Measurements from ENCODE around the gene BAZ1B. TPM values are rescaled to one million over a fixed set of nuclear protein-coding genes. Genes with fewer than 3 reads are reported as not detected.

The BAZ1B gene, protein sequence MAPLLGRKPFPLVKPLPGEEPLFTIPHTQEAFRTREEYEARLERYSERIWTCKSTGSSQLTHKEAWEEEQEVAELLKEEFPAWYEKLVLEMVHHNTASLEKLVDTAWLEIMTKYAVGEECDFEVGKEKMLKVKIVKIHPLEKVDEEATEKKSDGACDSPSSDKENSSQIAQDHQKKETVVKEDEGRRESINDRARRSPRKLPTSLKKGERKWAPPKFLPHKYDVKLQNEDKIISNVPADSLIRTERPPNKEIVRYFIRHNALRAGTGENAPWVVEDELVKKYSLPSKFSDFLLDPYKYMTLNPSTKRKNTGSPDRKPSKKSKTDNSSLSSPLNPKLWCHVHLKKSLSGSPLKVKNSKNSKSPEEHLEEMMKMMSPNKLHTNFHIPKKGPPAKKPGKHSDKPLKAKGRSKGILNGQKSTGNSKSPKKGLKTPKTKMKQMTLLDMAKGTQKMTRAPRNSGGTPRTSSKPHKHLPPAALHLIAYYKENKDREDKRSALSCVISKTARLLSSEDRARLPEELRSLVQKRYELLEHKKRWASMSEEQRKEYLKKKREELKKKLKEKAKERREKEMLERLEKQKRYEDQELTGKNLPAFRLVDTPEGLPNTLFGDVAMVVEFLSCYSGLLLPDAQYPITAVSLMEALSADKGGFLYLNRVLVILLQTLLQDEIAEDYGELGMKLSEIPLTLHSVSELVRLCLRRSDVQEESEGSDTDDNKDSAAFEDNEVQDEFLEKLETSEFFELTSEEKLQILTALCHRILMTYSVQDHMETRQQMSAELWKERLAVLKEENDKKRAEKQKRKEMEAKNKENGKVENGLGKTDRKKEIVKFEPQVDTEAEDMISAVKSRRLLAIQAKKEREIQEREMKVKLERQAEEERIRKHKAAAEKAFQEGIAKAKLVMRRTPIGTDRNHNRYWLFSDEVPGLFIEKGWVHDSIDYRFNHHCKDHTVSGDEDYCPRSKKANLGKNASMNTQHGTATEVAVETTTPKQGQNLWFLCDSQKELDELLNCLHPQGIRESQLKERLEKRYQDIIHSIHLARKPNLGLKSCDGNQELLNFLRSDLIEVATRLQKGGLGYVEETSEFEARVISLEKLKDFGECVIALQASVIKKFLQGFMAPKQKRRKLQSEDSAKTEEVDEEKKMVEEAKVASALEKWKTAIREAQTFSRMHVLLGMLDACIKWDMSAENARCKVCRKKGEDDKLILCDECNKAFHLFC (N-terminal part only)
- 10 to 100 TPM; 45.8 to 57.3 TPM for total RNA-seq

DNA sequence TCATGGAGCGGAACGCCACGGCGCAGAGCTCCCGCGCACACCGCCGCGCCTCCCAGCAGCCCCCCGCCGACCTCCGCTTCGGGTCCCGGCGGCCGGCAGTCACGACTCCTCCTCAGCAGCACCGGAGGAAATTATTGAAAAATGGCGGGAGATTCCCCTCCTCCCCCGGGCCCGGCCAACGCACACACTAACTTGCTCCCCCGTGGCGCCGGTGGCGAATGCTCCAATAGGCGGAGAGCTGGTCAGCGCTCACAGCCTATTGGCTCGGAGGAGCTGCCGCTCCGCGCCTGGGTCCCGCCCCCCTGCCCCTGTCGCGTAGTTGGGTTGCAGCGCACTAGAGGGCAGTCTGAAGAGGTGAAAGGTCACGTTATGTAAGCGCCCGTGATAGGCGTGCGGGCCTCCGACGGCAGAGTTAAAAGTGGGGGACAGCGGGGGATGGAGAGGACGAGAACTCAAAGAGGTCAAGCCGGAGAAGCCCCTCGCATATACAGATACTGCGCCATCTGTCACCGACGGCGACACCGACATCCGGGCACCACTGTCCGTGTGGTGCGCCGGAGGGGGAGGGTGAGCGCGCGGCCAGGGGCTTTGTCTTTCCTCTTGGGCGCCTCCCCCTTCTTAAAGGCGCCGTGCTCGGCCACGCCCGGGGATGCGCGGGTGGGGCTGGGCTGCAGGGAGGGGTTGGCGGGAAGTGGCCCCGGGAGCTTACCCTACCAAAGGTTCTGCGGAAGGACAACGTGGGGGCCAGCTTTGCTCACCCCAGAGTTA is at the start of gene BAZ1B:
TSS of gene BAZ1B (minus strand) at position 189 of the 768 bp plus-strand sequence. CDS start 360 bp downstream, outside the sequence.

DNA sequence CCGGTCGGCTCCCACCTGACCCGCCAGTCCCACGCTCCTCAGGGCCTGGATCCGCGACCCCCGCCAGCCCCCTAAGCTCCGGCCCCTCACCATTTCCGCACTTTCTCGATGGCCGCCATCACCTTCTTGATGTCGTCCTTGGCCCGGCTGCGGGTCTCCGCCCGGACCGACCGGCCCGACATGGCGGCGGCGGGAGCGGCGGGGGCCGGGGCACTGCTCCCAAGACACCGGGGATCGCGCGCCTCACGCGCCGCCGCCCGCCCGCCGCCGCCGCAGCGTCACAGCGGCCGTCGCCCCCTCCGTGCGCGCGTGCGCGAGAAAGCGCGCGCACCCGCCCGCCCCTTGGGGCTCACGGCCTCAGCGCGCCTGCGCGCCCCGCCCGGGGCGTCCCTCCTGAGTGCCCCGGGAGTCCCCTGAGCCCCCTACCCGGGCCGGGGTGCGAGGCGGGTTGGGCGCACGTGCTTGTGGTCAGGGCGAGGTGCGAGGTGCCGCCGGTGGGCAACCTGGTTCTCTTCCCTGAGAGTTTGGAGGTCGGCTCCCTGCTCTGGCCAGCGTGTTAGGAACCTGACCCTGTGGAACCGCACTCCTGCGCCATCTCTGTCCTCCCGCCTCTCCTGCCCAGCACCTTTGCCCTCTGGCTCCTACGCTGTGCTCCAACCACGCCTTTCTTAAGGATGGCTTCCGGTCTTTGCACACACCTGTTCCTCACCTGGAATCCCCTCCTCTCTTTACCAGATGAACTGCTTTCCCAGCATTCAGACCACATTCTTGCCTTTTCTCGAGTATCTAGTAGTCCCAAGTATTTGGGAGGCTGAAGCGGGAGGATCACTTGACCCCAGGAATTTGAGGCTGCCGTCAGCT is 35.5 kb upstream of the BAZ1B start, which contains the start of gene BCL7B:
TSS of gene BCL7B (minus strand) at position 294 of the 861 bp plus-strand sequence. CDS start at position 182, 112 bp downstream.

Small RNA genes within 50 kb of the gene (small RNA-seq; reads per million reads assigned to genes)
- gene RF00019, result 0 reads per million in 2 donors
- gene RNU6-1198P, result 0 reads per million in 2 donors

Other genes starting within 250 kb of the BAZ1B start
- 10 to 100 TPM; 26.5 to 44.6 TPM for gene NSUN5, start 213.5 kb downstream of the BAZ1B start, total RNA-seq
- gene TRIM50, start 194.2 kb downstream of the BAZ1B start, total RNA-seq, result not detected
- not detected for gene FKBP6, start 194.1 kb downstream of the BAZ1B start, total RNA-seq
- 10 to 100 TPM; 12.3 to 14.5 TPM for gene FZD9, start 88.5 kb downstream of the BAZ1B start, total RNA-seq
- gene BCL7B, start 35.4 kb upstream of the BAZ1B start, total RNA-seq, result 10 to 100 TPM; 20.0 to 26.3 TPM
- 10 to 100 TPM; 62.3 to 86.9 TPM for gene TBL2, start 56.3 kb upstream of the BAZ1B start, total RNA-seq
- gene MLXIPL, start 102.2 kb upstream of the BAZ1B start, total RNA-seq, result not detected
- 1 to 10 TPM; 3.3 to 3.4 TPM for gene VPS37D, start 145.5 kb upstream of the BAZ1B start, total RNA-seq
- gene DNAJC30, start 161.2 kb upstream of the BAZ1B start, total RNA-seq, result 1 to 10 TPM; 2.8 to 3.7 TPM
- gene BUD23, start 161.3 kb upstream of the BAZ1B start, total RNA-seq, result 10 to 100 TPM; 40.3 to 53.3 TPM
- gene STX1A, start 197.4 kb upstream of the BAZ1B start, total RNA-seq, result 1 to 10 TPM; 3.8 to 7.0 TPM
- gene ABHD11, start 216.5 kb upstream of the BAZ1B start, total RNA-seq, result 10 to 100 TPM in 1 of 2 donors, 1 to 10 TPM in 1; 10.0 to 20.0 TPM
- not detected for gene CLDN3, start 248.0 kb upstream of the BAZ1B start, total RNA-seq

Data from melanocyte of skin (primary cell).